ENCODE data around the gene CACNA2D3.
A peak's percentile ranks its signal among the peaks of the same experiment; 100 is the strongest.

CACNA2D3 gene

DNA sequence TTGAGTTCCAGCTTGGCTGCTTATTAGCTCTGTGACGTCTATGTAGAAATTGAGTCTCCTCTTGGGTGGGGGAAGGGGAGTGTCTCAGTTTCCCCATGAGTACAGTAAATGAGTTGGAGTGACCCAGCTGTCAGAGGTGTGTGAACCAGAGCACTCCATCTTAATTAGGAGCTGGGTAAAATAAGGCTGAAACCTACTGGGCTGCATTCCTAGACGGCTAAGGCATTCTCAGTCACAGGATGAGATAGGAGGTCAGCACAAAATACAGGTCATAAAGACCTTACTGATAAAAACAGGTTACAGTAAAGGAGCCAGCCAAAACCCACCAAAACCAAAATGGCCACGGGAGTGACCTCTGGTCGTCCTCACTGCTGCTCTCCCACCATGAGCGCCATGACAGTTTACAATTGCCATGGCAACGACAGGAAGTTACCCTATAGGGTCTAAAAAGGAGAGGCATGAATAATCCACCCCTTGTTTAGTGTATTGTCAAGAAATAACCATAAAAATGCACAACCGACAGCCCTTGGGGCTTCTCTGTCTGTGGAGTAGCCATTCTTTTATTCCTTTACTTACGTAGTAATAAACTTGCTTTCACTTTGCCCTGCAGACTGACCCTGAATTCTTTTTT is 222.4 kb downstream of the CACNA2D3 start:
- no peak for DNase-seq

DNA sequence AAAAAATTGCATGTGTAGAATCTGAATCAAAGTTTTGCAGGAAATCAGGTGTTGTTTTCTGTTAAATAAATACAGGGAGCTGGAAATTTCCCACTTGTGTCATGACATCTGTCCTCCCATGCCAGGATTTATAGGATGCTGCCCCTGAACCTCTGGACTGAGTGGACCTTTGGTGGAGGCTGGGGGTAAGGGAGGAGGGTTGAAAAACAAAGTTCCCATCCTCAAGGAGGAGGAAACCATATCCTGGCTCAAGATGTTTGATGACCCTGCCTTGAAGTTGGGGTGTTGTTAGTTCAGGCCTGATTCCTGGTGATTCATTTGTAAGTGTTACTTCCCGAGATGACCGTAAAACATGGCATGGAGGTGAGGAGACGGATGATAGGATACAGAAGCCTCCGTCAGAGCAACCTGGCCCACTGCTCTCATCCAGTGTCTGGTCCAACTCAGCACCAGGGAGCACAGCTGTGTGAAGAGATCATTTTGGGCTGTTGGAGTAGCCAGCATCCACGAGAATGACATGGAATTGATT is 223.6 kb downstream of the CACNA2D3 start:
- no peak for DNase-seq

- no peak for DNase-seq
These were observed 224.7 kb downstream of the CACNA2D3 start for GRCh38 chr3:54347060-54347459.

DNA sequence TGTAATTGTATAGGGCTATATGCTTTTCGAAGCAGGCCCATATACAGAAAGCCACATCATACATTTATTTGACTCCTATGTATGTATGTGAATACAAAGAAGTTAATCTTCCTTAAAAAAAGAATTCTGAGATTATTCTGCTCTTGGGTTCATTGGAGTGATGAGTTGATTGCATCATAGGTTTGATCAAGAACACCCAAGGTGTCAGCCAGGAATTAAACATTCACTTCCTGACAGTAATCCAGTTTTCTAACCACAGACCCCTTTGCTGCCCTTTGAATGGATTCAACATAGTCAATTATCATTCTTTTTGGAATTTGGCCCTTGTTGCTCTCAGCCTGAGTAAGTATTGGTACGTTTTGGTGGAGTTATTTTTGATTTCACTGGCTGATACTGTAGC is 225.6 kb downstream of the CACNA2D3 start:
- no peak for DNase-seq

GRCh38 chr3:54349231-54349652 is 226.9 kb downstream of the CACNA2D3 start:
- no peak for DNase-seq

GRCh38 chr3:54349691-54350090 is 227.3 kb downstream of the CACNA2D3 start:
- no peak for DNase-seq

- no peak for DNase-seq
These were observed 231.2 kb downstream of the CACNA2D3 start for GRCh38 chr3:54353546-54353945.

DNA sequence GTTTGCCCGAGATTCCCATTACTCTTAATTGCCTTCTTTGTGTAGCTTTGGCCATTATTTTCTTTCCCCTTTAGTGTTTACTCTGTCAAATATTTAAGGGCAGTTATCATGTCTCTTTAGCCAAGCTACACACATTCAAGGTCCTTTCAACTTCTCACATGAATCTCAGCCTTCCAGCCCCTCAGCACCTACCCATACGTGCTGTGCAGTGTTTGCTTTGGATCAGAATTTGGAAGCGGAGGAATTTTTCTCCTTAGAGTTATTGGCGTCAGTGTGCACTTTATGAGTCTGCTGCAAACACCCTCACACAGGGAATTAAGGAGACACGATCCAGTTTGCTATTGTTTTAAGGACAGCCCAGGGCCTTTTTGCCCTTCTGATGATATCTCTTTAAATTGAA is 231.6 kb downstream of the CACNA2D3 start:
- DNase-seq = no peak

- DNase-seq = no peak
These were observed 233.4 kb downstream of the CACNA2D3 start for GRCh38 chr3:54355800-54356199.

- no peak for DNase-seq
These were observed 234.1 kb downstream of the CACNA2D3 start for GRCh38 chr3:54356261-54357045.

GRCh38 chr3:54357301-54357700 is 234.9 kb downstream of the CACNA2D3 start:
- no peak for DNase-seq

DNA sequence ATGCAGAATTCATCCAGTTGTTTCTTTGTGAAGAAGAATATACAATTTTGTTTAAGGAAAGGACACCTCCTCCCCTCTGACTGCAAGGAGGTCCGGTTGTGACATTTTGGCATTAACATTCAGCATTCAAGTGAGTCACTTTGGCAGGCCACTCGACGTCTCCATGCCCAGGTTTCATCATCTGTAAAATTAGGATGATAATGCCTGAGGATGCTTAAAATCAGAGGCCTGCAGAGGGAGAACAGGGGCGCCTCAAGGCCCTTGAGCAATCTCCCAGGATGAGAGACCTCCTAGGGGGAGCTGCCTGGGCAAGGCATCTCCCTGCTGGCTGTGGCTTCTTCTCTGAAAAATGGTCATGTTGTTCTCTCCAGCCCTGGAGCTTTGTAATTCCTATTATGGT is 236.0 kb downstream of the CACNA2D3 start:
- DNase-seq = no peak

GRCh38 chr3:54358969-54359694 is 236.8 kb downstream of the CACNA2D3 start:
- DNase-seq = peak; percentile 51

DNA sequence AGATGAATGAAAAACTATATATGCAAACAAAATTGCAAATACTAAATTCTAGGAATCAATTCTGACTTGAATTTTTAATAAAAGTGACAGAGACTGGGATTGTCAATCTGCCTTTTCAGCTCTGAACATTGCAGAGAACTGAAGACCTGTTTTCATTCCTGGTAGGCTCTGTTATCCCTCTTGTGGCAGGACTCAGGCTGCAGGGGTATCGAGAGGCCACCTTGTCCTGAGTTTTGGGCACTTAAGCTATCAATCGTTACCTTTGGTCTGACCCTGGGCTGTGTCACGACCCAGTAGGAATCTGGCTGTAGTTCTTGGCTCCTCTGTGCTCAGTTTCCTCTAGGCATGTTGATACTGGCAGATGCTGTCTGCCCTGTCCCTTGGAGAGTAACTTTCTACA is 238.0 kb downstream of the CACNA2D3 start:
- no peak for DNase-seq

- no peak for DNase-seq
These were observed 239.5 kb downstream of the CACNA2D3 start for GRCh38 chr3:54361746-54362283.

- no peak for DNase-seq
These were observed 243.8 kb downstream of the CACNA2D3 start for GRCh38 chr3:54366007-54366750.

GRCh38 chr3:54366839-54367238 is 244.5 kb downstream of the CACNA2D3 start:
- DNase-seq = peak; percentile 26

- no peak for DNase-seq
These were observed 249.9 kb downstream of the CACNA2D3 start for GRCh38 chr3:54372232-54372631.

GRCh38 chr3:54374214-54374852 is 252.0 kb downstream of the CACNA2D3 start:
- no peak for DNase-seq

- no peak for DNase-seq
These were observed 253.9 kb downstream of the CACNA2D3 start for GRCh38 chr3:54376142-54376807.

DNA sequence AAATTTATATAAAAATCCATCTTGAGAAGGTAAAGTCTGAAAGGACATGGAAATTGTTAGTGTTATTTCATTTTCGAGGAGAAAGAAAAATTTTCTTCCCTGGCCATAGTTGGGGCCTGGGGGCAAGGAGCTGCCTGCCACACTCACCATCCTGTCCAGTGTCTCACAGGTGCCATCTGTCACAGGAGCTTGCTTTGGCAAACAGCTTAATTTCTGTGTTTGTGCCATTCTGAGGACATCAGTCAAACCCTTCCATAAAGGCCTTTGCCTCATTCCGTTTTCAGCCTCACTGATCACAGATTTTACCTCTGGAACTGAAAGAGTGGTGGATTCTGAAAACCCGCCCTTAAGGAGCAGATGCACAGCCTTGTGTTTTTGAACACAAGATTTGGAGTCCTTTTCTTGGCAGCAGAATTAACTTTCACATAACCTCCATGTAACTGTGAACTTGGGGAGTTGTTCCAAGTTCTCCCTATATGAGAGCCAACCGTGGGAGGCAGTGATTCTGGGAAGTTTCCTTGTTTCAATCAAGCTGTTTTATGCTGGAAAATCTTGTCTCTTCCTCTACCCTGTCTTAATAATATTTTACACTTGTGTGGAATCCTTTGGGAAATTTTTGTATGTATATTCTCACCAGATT is 254.7 kb downstream of the CACNA2D3 start:
- DNase-seq = no peak
